HCT116 (cell line): ENCODE data around the gene PGGHG. TPM values are rescaled to one million over a fixed set of nuclear protein-coding genes. Genes with fewer than 3 reads are reported as not detected.

Experiments
- ATAC-seq: fragments of 200-7000 bp; cut with Tn5 transposase; 2 replicates; pipeline ENCODE4 v1.9.1; 2020; ENCODE audit warnings: mild to moderate bottlenecking, moderate library complexity
- BruUV-seq: library from RNA; stranded (reverse); fragments of 400-500 nt; replicated peaks from 2 replicates; lab custom pipeline; 2021; lab: Mats Ljungman, UMichigan
- CTCF ChIA-PET: fragments of 300-600 bp; sonication (Branson Sonifier 250); formaldehyde crosslinking; loops from one replicate; lab custom pipeline; 2021; ENCODE audit warnings: antibody characterized with exemption; lab: Charles Lee
- POLR2A ChIA-PET: fragments of 300-600, 350-600 bp; sonication (Branson Sonifier 250); formaldehyde crosslinking; loops from one replicate; lab custom pipeline; 2021; ENCODE audit warnings: antibody characterized with exemption; lab: Charles Lee
- RAD21 ChIA-PET, 2 experiments: fragments of 300-600 bp; sonication (Branson Sonifier 250); formaldehyde crosslinking; loops; one replicate each; lab custom pipeline; 2023; ENCODE audit warnings: low total read pairs in 2 of 2; ENCODE audit not compliant: uncharacterized antibody in 2 of 2, unreplicated experiment in 2 of 2, low non-redundant PET in 1 of 2; lab: Charles Lee
- DNase-seq: peaks from one replicate; pipeline ENCODE4 v3.0.0-alpha.2; 2010; ENCODE audit warnings: low read depth, low spot score
- H2AFZ ChIP-seq: fragments of 200-600 bp; shearing (Covaris generic), sonication (generic); 2 replicates; pipeline ENCODE4 v1.6.1; 2017; ENCODE audit warnings: low read depth, mixed run types, mixed read lengths, antibody characterized with exemption, low read length; ENCODE audit not compliant: poor library complexity, severe bottlenecking
- H3K27ac ChIP-seq: 2 replicates; pipeline ENCODE4 v1.5.1; 2012; ENCODE audit warnings: low read depth, low read length
- H3K27me3 ChIP-seq: fragments of 200-600 bp; sonication (generic); 2 replicates; pipeline ENCODE4 v1.6.1; 2016; ENCODE audit warnings: mixed run types, low read length, mixed read lengths; ENCODE audit not compliant: insufficient read depth
- H3K36me3 ChIP-seq, 2 experiments: fragments of 200-500 bp in 1 of 2; fragments of 200-600 bp in 1 of 2; sonication (Bioruptor generic) in 1 of 2; sonication (generic) in 1 of 2; 2 replicates each; pipeline versions ENCODE4 v1.5.1 to v1.6.1; 2014 to 2016; ENCODE audit warnings: low read length in 2 of 2, inconsistent platforms in 1 of 2, mixed read lengths in 1 of 2, mixed run types in 1 of 2; ENCODE audit not compliant: insufficient read depth in 2 of 2, control insufficient read depth in 1 of 2
- H3K4me1 ChIP-seq, 2 experiments: fragments of 200-600 bp in 1 of 2; sonication (generic) in 1 of 2; 2 replicates each; pipeline versions ENCODE4 v1.5.1 to v1.6.1; 2012 to 2017; ENCODE audit warnings: low read length in 2 of 2, inconsistent platforms in 1 of 2, mild to moderate bottlenecking in 1 of 2, mixed read lengths in 1 of 2, mixed run types in 1 of 2, moderate library complexity in 1 of 2; ENCODE audit not compliant: insufficient read depth in 2 of 2, control insufficient read depth in 1 of 2
- H3K4me2 ChIP-seq: fragments of 200-600 bp; sonication (generic); 2 replicates; pipeline ENCODE4 v1.6.1; 2017; ENCODE audit warnings: mixed run types, low read length, mixed read lengths
- H3K4me3 ChIP-seq, 2 experiments: fragments of 200-600 bp in 1 of 2; sonication (generic) in 1 of 2; replicated peaks in 1 of 2; 2 replicates each; pipeline ENCODE4 v1.5.1; 2011 to 2016; ENCODE audit warnings: low read length in 2 of 2, control low read depth in 1 of 2, low read depth in 1 of 2, mild to moderate bottlenecking in 1 of 2, mixed read lengths in 1 of 2, mixed run types in 1 of 2
- H3K79me2 ChIP-seq: fragments of 200-600 bp; sonication (generic); 2 replicates; pipeline ENCODE4 v1.6.1; 2017; ENCODE audit warnings: mild to moderate bottlenecking, mixed run types, low read length, moderate library complexity, mixed read lengths; ENCODE audit not compliant: insufficient read depth
- H3K9ac ChIP-seq: fragments of 200-600 bp; sonication (generic); 2 replicates; pipeline ENCODE4 v1.6.1; 2016; ENCODE audit warnings: low read length, mixed read lengths
- H3K9me2 ChIP-seq: fragments of 200-600 bp; sonication (generic), shearing (Covaris generic); 2 replicates; pipeline ENCODE4 v1.6.1; 2017; ENCODE audit warnings: mixed run types, mild to moderate bottlenecking, moderate library complexity; ENCODE audit not compliant: insufficient read depth
- H3K9me3 ChIP-seq, 2 experiments: fragments of 200-500 bp in 1 of 2; fragments of 200-600 bp in 1 of 2; sonication (Bioruptor generic) in 1 of 2; sonication (generic) in 1 of 2; 2 replicates each; pipeline ENCODE4 v1.6.1; 2014 to 2017; ENCODE audit warnings: low read length in 2 of 2, mixed read lengths in 2 of 2, inconsistent platforms in 1 of 2, low read depth in 1 of 2, mild to moderate bottlenecking in 1 of 2, mixed run types in 1 of 2, moderate library complexity in 1 of 2; ENCODE audit not compliant: control insufficient read depth in 1 of 2, insufficient read depth in 1 of 2
- H4K20me1 ChIP-seq: fragments of 200-600 bp; sonication (generic), shearing (Covaris generic); 2 replicates; pipeline ENCODE4 v1.6.1; 2017; ENCODE audit warnings: mixed run types, mild to moderate bottlenecking, moderate library complexity; ENCODE audit not compliant: insufficient read depth
- ATF3 ChIP-seq: IDR thresholded peaks from 2 replicates; pipeline ENCODE4 v1.6.1; 2012
- CBX3 ChIP-seq: IDR thresholded peaks from 2 replicates; pipeline ENCODE4 v1.6.1; 2012; ENCODE audit warnings: low read depth
- EGR1 ChIP-seq: IDR thresholded peaks from 2 replicates; pipeline ENCODE4 v1.6.1; 2012; ENCODE audit warnings: low read depth
- ELF1 ChIP-seq: IDR thresholded peaks from 2 replicates; pipeline ENCODE4 v1.6.1; 2012; ENCODE audit warnings: low read depth, borderline replicate concordance
- EZH2 ChIP-seq: fragments of 200-600 bp; sonication (generic); IDR thresholded peaks from 2 replicates; pipeline ENCODE4 v1.6.1; 2017; ENCODE audit warnings: antibody characterized with exemption, mixed run types
- EZH2phosphoT487 ChIP-seq: fragments of 200-600 bp; IDR thresholded peaks from 2 replicates; pipeline ENCODE4 v1.6.1; 2018; ENCODE audit warnings: antibody characterized with exemption, borderline replicate concordance
- FOSL1 ChIP-seq: IDR thresholded peaks from 2 replicates; pipeline ENCODE4 v1.6.1; 2012; ENCODE audit warnings: low read depth
- MAX ChIP-seq: IDR thresholded peaks from 2 replicates; pipeline ENCODE4 v1.6.1; 2012
- POLR2A ChIP-seq: IDR thresholded peaks from 2 replicates; pipeline ENCODE4 v1.7.0; 2011; ENCODE audit warnings: borderline replicate concordance; ENCODE audit not compliant: insufficient read depth, insufficient read length; ENCODE audit errors: extremely low read depth
- POLR2AphosphoS5 ChIP-seq: IDR thresholded peaks from 2 replicates; pipeline ENCODE4 v1.6.1; 2011; ENCODE audit warnings: mild to moderate bottlenecking, low read depth, low read length, moderate library complexity
- RAD21 ChIP-seq: IDR thresholded peaks from 2 replicates; pipeline ENCODE4 v1.6.1; 2012; ENCODE audit warnings: low read depth, mild to moderate bottlenecking
- REST ChIP-seq: IDR thresholded peaks from 2 replicates; pipeline ENCODE4 v1.6.1; 2012; ENCODE audit warnings: low read depth
- SIN3A ChIP-seq: IDR thresholded peaks from 2 replicates; pipeline ENCODE4 v1.6.1; 2012; ENCODE audit warnings: low read depth
- SRF ChIP-seq: IDR thresholded peaks from 2 replicates; pipeline ENCODE4 v1.6.1; 2012; ENCODE audit warnings: low read depth
- TCF7L2 ChIP-seq: IDR thresholded peaks from 2 replicates; pipeline ENCODE4 v1.7.0; 2011; ENCODE audit warnings: borderline replicate concordance, inconsistent platforms; ENCODE audit not compliant: insufficient read depth, insufficient read length; ENCODE audit errors: extremely low read depth
- YY1 ChIP-seq: IDR thresholded peaks from 2 replicates; pipeline ENCODE4 v1.6.1; 2011; ENCODE audit warnings: low read length, low read depth, moderate library complexity, mild to moderate bottlenecking; ENCODE audit not compliant: insufficient replicate concordance; ENCODE audit errors: extremely low read depth
- ZFX ChIP-seq: fragments of 450-650 bp; IDR thresholded peaks from 2 replicates; pipeline ENCODE4 v1.6.1; 2017
- ZNF274 ChIP-seq: fragments of 200-500 bp; sonication (Bioruptor generic); IDR thresholded peaks from 2 replicates; pipeline ENCODE4 v1.6.1; 2014; ENCODE audit warnings: mild to moderate bottlenecking, low read depth, low read length, inconsistent platforms
- intact Hi-C: fragments of 100-400 bp; cut with micrococcal nuclease; formaldehyde crosslinking; loops from 2 replicates; pipeline ENCODE4 v1.10.0; 2022
- total RNA-seq: library from RNA; stranded (reverse); gene quantifications from one replicate; pipeline ENCODE4 v1.2.1, GENCODE V29; 2021; ENCODE audit not compliant: unreplicated experiment

Gene PGGHG
- total RNA-seq, 1 experiment from 2014 or later, result 57.5 TPM

GRCh38 chr11:326592-326841 is 37.6 kb downstream of the PGGHG start:
- H3K27ac ChIP-seq, result no peak overlapping the region
- TF ChIP-seq MAX, result no peak
- no peak for TF ChIP-seq SIN3A
- no peak for TF ChIP-seq EGR1
- no peak for TF ChIP-seq RAD21
- no peak for TF ChIP-seq ZNF274
- TF ChIP-seq TCF7L2, result no peak
- TF ChIP-seq ZFX, result no peak
- no peak for TF ChIP-seq POLR2AphosphoS5
- no peak for TF ChIP-seq POLR2A
- no peak for TF ChIP-seq REST
- TF ChIP-seq EZH2, result no peak
- no peak for TF ChIP-seq YY1
- TF ChIP-seq ELF1, result no peak
- no peak for TF ChIP-seq SRF
- TF ChIP-seq EZH2phosphoT487, result no peak
- no peak for TF ChIP-seq CBX3
- no peak for TF ChIP-seq ATF3
- no peak for TF ChIP-seq FOSL1
- no peaks in the 10 kb centered on the region for H3K27me3 ChIP-seq
- H3K36me3 ChIP-seq, result no peaks in the 10 kb centered on the region
- ChIA-PET RAD21 (no interaction called here), CTCF (no interaction called here), POLR2A (no interaction called here)
- H3K79me2 ChIP-seq, result no peaks in the 10 kb centered on the region
- no peak for DNase-seq
- H3K4me1 ChIP-seq, result peaks cover 0 to 7% of the 10 kb centered on the region in 2 experiments; a peak in 2 of 4 replicates
- H3K4me3 ChIP-seq, result no peak overlapping the region
- H4K20me1 ChIP-seq, result no peaks in the 10 kb centered on the region
- H3K9me2 ChIP-seq, result no peaks in the 10 kb centered on the region
- no peaks in the 10 kb centered on the region for H3K9me3 ChIP-seq
- BruUV-seq, result no TSS peak
- H3K9ac ChIP-seq, result no peak overlapping the region
- no peak overlapping the region for H2AFZ ChIP-seq
- intact Hi-C loops, result no loop called here
- no peak for ATAC-seq
- no peak overlapping the region for H3K4me2 ChIP-seq
